Astrocyte of the cerebellum (primary cell): ENCODE results near the gene SREK1IP1.

ENCODE experiments used
- DNase-seq: peaks from one replicate; pipeline ENCODE4 v3.0.0-alpha.2; 2011; ENCODE audit warnings: low read depth
- H3K4me3 ChIP-seq: 2 replicates; pipeline ENCODE4 v1.5.1; 2011; ENCODE audit warnings: mild to moderate bottlenecking, low read depth, low read length, moderate library complexity
- in situ Hi-C: cut with HindIII; loops from 2 replicates; pipeline ENCODE4 v1.10.0; 2017; ENCODE audit warnings: low sequenced_read_pairs
- TF ChIP-seq, protein P1 (sequence below): IDR thresholded peaks from 2 replicates; pipeline ENCODE4 v1.5.1; 2012; ENCODE audit warnings: low read length, low read depth, moderate library complexity, mild to moderate bottlenecking; ENCODE audit errors: missing control alignments

Gene SREK1IP1

DNA sequence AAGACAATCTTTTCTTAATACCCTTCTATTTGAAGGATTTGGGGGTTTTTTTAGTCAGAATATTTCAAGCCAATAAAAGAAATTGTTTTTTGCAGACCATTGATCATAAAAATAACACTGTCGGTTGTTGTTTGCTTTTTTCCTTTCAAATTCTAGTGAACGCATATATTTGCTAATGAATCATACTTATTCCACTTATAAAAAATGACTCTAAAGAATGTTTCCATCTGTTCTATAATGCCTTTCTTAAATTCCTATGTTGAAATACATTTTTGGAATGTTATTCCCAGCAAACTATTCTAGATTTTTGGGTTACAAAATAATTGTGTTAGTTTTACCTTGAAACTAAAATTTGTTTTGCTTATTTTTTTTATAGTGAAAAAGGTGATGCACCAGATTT, 32.4 kb upstream of the SREK1IP1 start:
- no peak for DNase-seq
- no peak overlapping the region for H3K4me3 ChIP-seq
- TF ChIP-seq, protein P1, sequence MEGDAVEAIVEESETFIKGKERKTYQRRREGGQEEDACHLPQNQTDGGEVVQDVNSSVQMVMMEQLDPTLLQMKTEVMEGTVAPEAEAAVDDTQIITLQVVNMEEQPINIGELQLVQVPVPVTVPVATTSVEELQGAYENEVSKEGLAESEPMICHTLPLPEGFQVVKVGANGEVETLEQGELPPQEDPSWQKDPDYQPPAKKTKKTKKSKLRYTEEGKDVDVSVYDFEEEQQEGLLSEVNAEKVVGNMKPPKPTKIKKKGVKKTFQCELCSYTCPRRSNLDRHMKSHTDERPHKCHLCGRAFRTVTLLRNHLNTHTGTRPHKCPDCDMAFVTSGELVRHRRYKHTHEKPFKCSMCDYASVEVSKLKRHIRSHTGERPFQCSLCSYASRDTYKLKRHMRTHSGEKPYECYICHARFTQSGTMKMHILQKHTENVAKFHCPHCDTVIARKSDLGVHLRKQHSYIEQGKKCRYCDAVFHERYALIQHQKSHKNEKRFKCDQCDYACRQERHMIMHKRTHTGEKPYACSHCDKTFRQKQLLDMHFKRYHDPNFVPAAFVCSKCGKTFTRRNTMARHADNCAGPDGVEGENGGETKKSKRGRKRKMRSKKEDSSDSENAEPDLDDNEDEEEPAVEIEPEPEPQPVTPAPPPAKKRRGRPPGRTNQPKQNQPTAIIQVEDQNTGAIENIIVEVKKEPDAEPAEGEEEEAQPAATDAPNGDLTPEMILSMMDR = no peak
- in situ Hi-C loops = loop anchor here (25.0 kb wide), 3 partner anchors 311 to 686 kb away; partner anchors contain the start of gene ADAMTS6

DNA sequence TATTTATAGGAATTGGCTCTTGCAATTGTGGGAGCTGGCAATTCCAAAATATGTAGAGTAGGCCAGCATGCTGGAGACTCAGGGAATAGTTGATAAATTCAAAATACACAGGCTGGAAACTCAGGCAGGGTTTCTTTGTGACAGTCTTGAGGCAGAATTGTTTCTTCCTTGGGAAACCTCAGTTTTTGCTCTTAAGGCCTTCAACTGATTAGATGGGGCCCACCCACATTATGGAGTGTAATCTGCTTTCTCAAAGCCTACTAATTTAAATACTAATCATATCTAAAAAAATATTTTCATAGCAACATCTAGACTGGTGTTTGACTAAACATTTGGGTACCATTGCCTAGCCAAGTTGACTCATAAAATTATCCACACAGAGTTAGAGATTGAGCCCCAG, 27.8 kb upstream of the SREK1IP1 start:
- in situ Hi-C loops = no loop called here
- H3K4me3 ChIP-seq = no peak overlapping the region
- TF ChIP-seq, protein P1 = no peak
- DNase-seq = no peak

DNA sequence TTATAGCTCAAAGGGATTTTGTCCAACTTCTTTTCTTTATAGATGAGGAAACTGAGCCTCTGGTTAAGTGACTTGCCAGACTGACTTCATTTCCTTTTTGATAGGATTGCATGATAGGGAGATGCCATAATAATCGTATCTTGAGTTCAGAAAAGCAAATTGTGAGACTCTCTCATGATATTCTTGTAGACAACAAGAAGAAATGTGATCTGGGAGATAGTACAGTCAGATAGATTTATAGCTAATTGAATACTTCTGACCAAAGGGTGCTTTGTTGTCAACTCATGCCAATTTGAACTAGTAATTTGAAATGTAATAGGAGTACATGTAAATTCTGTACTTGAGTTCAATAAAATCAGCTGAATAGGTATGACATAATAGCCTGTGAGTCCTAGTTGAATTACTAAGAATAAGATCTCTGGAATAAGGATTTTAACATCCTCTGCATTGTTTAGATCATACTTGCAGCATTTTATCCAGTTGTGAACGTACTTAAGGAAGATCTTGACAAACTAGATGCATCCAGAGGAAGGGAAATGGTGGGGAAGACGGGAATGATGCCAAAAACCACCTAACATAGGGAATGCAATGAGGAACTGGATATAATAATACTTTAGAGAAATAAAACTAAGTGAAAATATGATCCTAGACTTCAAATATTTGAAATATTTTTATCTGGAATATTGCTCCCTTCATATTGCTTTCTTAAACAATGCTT, 25.7 kb upstream of the SREK1IP1 start:
- TF ChIP-seq, protein P1 = no peak
- in situ Hi-C loops = no loop called here
- no peak for DNase-seq
- no peak overlapping the region for H3K4me3 ChIP-seq

DNA sequence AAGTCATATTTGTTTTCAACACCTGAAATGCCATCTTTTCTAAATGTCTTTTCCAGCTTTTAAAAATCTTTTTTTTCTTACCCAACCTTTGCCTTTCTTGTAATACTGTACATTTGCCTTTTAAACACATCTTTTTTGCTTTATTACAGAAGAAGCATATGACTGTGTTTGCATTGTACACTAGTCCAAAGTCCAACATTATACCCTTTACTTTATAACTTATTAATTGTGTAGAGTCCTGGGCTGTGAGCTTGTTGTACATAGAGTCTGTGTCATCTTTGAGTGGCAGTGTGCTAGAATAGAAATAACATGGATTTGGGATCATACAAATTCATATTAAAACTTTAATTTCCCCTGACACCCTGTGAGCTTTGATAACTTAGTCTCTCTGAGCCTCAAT, 24.0 kb upstream of the SREK1IP1 start:
- no peak overlapping the region for H3K4me3 ChIP-seq
- no peak for DNase-seq
- in situ Hi-C loops = no loop called here
- TF ChIP-seq, protein P1 = no peak

DNA sequence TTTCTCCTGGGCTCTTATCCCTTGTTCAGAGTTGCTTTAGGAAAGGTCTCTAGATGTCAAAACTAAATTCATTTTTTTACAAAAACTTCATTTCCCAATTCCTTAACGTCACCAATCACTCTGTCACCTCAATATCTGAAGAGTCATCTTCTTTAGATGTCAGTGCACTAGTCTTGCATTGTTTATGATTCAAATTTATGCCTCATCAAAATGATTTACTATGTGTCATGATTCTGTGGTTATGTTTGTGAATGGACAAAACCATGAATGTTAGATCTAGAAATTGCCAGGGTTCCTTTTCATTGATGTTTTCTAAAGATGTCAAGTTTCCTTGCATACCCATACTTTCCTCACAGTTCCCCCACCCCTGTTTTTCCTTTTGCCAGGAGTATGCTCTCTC, 21.7 kb upstream of the SREK1IP1 start:
- in situ Hi-C loops = no loop called here
- DNase-seq = no peak
- H3K4me3 ChIP-seq = no peak overlapping the region
- TF ChIP-seq, protein P1 = no peak

DNA sequence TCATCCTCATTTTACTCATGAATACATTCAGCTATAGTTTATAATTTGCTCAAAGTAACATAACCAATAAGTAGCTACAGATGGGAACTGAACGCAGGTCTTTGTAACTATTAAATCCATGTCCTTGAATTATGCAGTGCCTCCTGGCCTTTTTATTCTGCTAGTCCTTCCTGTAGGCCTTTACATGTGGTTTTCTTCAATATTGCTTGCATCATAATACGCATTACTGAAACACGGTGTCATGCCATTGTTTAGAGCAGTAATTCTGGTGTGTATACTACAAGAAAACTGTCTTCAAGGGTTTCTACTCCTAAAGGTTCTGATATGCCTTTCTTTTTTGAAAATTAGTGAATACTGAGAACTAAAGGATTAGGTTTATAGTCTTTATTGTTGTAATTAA, 21.0 kb upstream of the SREK1IP1 start:
- H3K4me3 ChIP-seq = no peak overlapping the region
- no peak for DNase-seq
- in situ Hi-C loops = no loop called here
- TF ChIP-seq, protein P1 = no peak

DNA sequence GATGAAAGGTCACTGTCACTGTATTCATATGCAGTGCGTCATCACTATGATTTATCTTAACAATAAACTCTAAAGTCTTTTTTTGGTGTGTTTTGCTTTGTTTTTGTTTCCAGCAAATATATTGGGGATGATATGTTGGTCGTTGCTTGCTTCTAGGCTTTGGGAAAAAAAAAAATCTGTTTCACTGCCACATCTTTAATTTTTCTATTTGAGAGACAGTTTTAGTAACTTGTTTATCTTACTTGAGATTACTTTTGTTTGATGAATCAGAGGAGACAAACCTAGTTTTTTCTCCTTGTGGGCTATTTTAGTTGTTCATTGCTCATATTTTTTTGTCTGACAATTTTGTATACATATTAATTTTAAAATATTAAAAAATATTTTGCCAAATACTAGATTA, 19.7 kb upstream of the SREK1IP1 start:
- TF ChIP-seq, protein P1 = no peak
- DNase-seq = no peak
- no peak overlapping the region for H3K4me3 ChIP-seq
- in situ Hi-C loops = no loop called here
